Gastrocnemius medialis (tissue), 4 donors: ENCODE measurements around the gene CLDN6.

Experiments used
- POLR2A ChIP-seq, 2 donors: fragments of 450-650 bp; IDR thresholded peaks; one replicate each; pipeline ENCODE4 v1.6.1; 2017; ENCODE audit warnings: antibody characterized with exemption in 2 of 2, mild to moderate bottlenecking in 2 of 2, moderate library complexity in 2 of 2
- TF ChIP-seq, protein P1 (sequence below), 5 experiments: fragments of 450-650 bp in 3 of 5; fragments of 200-600 bp in 2 of 5; sonication (generic) in 2 of 5; IDR thresholded peaks in 4 of 5; conservative IDR thresholded peaks in 1 of 5; 1 replicate in 4 of 5; 2 replicates in 1 of 5; pipeline ENCODE4 v1.5.1; 2016 to 2019; ENCODE audit warnings: antibody characterized with exemption in 5 of 5, mild to moderate bottlenecking in 3 of 5, moderate library complexity in 3 of 5

- TF ChIP-seq, protein P1, sequence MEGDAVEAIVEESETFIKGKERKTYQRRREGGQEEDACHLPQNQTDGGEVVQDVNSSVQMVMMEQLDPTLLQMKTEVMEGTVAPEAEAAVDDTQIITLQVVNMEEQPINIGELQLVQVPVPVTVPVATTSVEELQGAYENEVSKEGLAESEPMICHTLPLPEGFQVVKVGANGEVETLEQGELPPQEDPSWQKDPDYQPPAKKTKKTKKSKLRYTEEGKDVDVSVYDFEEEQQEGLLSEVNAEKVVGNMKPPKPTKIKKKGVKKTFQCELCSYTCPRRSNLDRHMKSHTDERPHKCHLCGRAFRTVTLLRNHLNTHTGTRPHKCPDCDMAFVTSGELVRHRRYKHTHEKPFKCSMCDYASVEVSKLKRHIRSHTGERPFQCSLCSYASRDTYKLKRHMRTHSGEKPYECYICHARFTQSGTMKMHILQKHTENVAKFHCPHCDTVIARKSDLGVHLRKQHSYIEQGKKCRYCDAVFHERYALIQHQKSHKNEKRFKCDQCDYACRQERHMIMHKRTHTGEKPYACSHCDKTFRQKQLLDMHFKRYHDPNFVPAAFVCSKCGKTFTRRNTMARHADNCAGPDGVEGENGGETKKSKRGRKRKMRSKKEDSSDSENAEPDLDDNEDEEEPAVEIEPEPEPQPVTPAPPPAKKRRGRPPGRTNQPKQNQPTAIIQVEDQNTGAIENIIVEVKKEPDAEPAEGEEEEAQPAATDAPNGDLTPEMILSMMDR (IDR thresholded peaks at IDR 0.05 in 4 of 5, conservative IDR thresholded peaks at IDR 0.05 in 1 of 5), result no peak
- TF ChIP-seq POLR2A (IDR thresholded peaks at IDR 0.05), result no peak
These were observed 35.6 kb downstream of the CLDN6 start for GRCh38 chr16:2982402-2982801.
